Keratinocyte (primary cell): ENCODE measurements around the gene COX8A. TPM values are rescaled to one million over a fixed set of nuclear protein-coding genes. Genes with fewer than 3 reads are reported as not detected.

Experiments
- DNase-seq: peaks from one replicate; pipeline ENCODE4 v3.0.0-alpha.2; 2011; ENCODE audit warnings: low read depth, missing footprints, low spot score
- FAIRE-seq: peaks from 2 replicates; lab custom pipeline; 2011; peaks lifted over from hg19 to GRCh38; lab: Jason Lieb, UNC
- H2AFZ ChIP-seq: 2 replicates; pipeline ENCODE4 v1.6.0; 2012; ENCODE audit warnings: low read length, control low read depth, inconsistent platforms; ENCODE audit not compliant: control insufficient read depth
- H3K27ac ChIP-seq: 2 replicates; pipeline ENCODE4 v1.5.1; 2011; ENCODE audit warnings: low read length; ENCODE audit not compliant: control insufficient read depth, insufficient read depth
- H3K27me3 ChIP-seq: 3 replicates; pipeline ENCODE4 v1.6.0; 2011; ENCODE audit warnings: low read length; ENCODE audit not compliant: control insufficient read depth, insufficient read depth; ENCODE audit errors: extremely low read depth
- H3K36me3 ChIP-seq, 2 experiments: 2 replicates in 1 of 2; 3 replicates in 1 of 2; pipeline ENCODE4 v1.5.1; 2011; ENCODE audit warnings: low read length in 2 of 2, mild to moderate bottlenecking in 1 of 2; ENCODE audit not compliant: control insufficient read depth in 2 of 2, insufficient read depth in 2 of 2; ENCODE audit errors: extremely low read depth in 1 of 2
- H3K4me1 ChIP-seq: 3 replicates; pipeline ENCODE4 v1.5.1; 2011; ENCODE audit warnings: low read length; ENCODE audit not compliant: control insufficient read depth, insufficient read depth; ENCODE audit errors: extremely low read depth
- H3K4me2 ChIP-seq: 3 replicates; pipeline ENCODE4 v1.6.0; 2011; ENCODE audit warnings: low read depth, low read length; ENCODE audit not compliant: control insufficient read depth, insufficient read depth; ENCODE audit errors: extremely low read depth
- H3K4me3 ChIP-seq, 3 experiments: fragments of 200-600 bp in 1 of 3; sonication (generic) in 1 of 3; 2 replicates in 2 of 3; 3 replicates in 1 of 3; pipeline ENCODE4 v1.5.1; 2011 to 2016; ENCODE audit warnings: low read length in 3 of 3, mild to moderate bottlenecking in 3 of 3, control low read depth in 2 of 3, inconsistent platforms in 1 of 3, low read depth in 1 of 3, mixed read lengths in 1 of 3, mixed run types in 1 of 3, moderate library complexity in 1 of 3; ENCODE audit not compliant: control insufficient read depth in 2 of 3, insufficient read depth in 2 of 3; ENCODE audit errors: extremely low read depth in 1 of 3
- H3K79me2 ChIP-seq: 2 replicates; pipeline ENCODE4 v1.6.0; 2012; ENCODE audit warnings: low read length; ENCODE audit not compliant: control insufficient read depth, insufficient read depth
- H3K9ac ChIP-seq: 3 replicates; pipeline ENCODE4 v1.6.0; 2011; ENCODE audit warnings: low read length; ENCODE audit not compliant: control insufficient read depth, insufficient read depth; ENCODE audit errors: extremely low read depth
- H3K9me1 ChIP-seq: 3 replicates; pipeline ENCODE4 v1.6.0; 2011; ENCODE audit warnings: low read length; ENCODE audit not compliant: control insufficient read depth, insufficient read depth; ENCODE audit errors: extremely low read depth
- H3K9me3 ChIP-seq: 2 replicates; pipeline ENCODE4 v1.5.1; 2012; ENCODE audit warnings: low read depth, low read length; ENCODE audit not compliant: control insufficient read depth
- H4K20me1 ChIP-seq: 3 replicates; pipeline ENCODE4 v1.6.0; 2011; ENCODE audit warnings: low read length; ENCODE audit not compliant: control insufficient read depth, insufficient read depth; ENCODE audit errors: extremely low read depth
- CTCF ChIP-seq, 3 experiments: IDR thresholded peaks in 1 of 3; conservative IDR thresholded peaks in 1 of 3; optimal IDR thresholded peaks in 1 of 3; 2 replicates in 2 of 3; 3 replicates in 1 of 3; pipeline versions ENCODE3 to v1.5.1; 2011; ENCODE audit warnings: low read length in 3 of 3, mild to moderate bottlenecking in 3 of 3, moderate library complexity in 2 of 3, control low read depth in 1 of 3, inconsistent platforms in 1 of 3; ENCODE audit not compliant: insufficient read depth in 2 of 3; ENCODE audit errors: extremely low read depth in 1 of 3
- EZH2 ChIP-seq: IDR thresholded peaks from one replicate; pipeline ENCODE4 v1.6.1; 2012; ENCODE audit warnings: inconsistent platforms, mild to moderate bottlenecking, low read length, moderate library complexity
- dilution Hi-C: fragments of 300-500 bp; cut with MboI; formaldehyde crosslinking; loops from one replicate; pipeline ENCODE4 v1.7.0; 2020; ENCODE audit warnings: low sequenced_read_pairs; ENCODE audit not compliant: extremely low pct_ligation_motif_present
- polyA plus RNA-seq, 5 experiments: library from polyadenylated mRNA; depleted of rRNA in 3 of 5; stranded (reverse) in 3 of 5; stranded (forward) in 1 of 5; unstranded in 1 of 5; fragments of >200 nt; gene quantifications; 1 replicate in 1 of 5; 2 replicates in 3 of 5; 3 replicates in 1 of 5; pipeline versions ENCODE4 v1.2.1 to v1.2.3, GENCODE V29; 2011 to 2012; ENCODE audit warnings: missing spikeins in 2 of 5, low read depth in 1 of 5, low replicate concordance in 1 of 5
- small RNA-seq, 3 experiments: library from RNA; depleted of rRNA; stranded (forward); fragments of <200 nt; gene quantifications; one replicate each; pipeline ENCODE3, GENCODE V24; 2012; ENCODE audit warnings: low read depth in 3 of 3, low replicate concordance in 1 of 3; ENCODE audit not compliant: insufficient read length in 3 of 3

Gene COX8A
- polyA plus RNA-seq, 1 donor (not counting 4 experiments of a cell fraction or from before 2014, with no cell fraction given) = 159 TPM

GRCh38 chr11:64023712-64024710 lies 49.6 kb downstream of the COX8A start:
- Histone ChIP-seq H3K9ac (no peak overlapping the region), H3K4me3 (no peak overlapping the region), H3K36me3 (no peaks in the 10 kb centered on the region), H3K9me1 (no peaks in the 10 kb centered on the region), H3K27me3 (peaks cover 30% of the 10 kb centered on the region), H3K4me1 (peaks cover 4% of the 10 kb centered on the region), H4K20me1 (peaks cover 2% of the 10 kb centered on the region), H2AFZ (no peak overlapping the region), H3K27ac (no peak overlapping the region), H3K9me3 (no peaks in the 10 kb centered on the region), H3K79me2 (no peaks in the 10 kb centered on the region), H3K4me2 (no peak overlapping the region)
- dilution Hi-C loops = no loop called here
- TF ChIP-seq EZH2 (no peak), CTCF (optimal IDR thresholded peaks at IDR 0.05 in 1 of 3, IDR thresholded peaks at IDR 0.05 in 1 of 3, conservative IDR thresholded peaks at IDR 0.05 in 1 of 3; ENCODE audit: extremely low read depth in 1 of 3, insufficient read depth in 2 of 3, low read length in 3 of 3) (no peak)
- DNase-seq (no peak), FAIRE-seq (no peak)

GRCh38 chr11:64025205-64025604 lies 50.8 kb downstream of the COX8A start:
- FAIRE-seq (no peak), DNase-seq (no peak)
- H3K4me3 ChIP-seq = no peak overlapping the region
- H3K9me1 ChIP-seq = no peaks in the 10 kb centered on the region
- peaks cover 3% of the 10 kb centered on the region for H4K20me1 ChIP-seq
- H3K79me2 ChIP-seq = no peaks in the 10 kb centered on the region
- H3K4me2 ChIP-seq = no peak overlapping the region
- H3K27ac ChIP-seq = no peak overlapping the region
- no peaks in the 10 kb centered on the region for H3K36me3 ChIP-seq
- H2AFZ ChIP-seq = no peak overlapping the region
- no peaks in the 10 kb centered on the region for H3K9me3 ChIP-seq
- peaks cover 4% of the 10 kb centered on the region for H3K4me1 ChIP-seq
- dilution Hi-C loops = no loop called here
- H3K9ac ChIP-seq = no peak overlapping the region
- peaks cover 23% of the 10 kb centered on the region for H3K27me3 ChIP-seq
- TF ChIP-seq CTCF (optimal IDR thresholded peaks at IDR 0.05 in 1 of 3, IDR thresholded peaks at IDR 0.05 in 1 of 3, conservative IDR thresholded peaks at IDR 0.05 in 1 of 3; ENCODE audit: extremely low read depth in 1 of 3, insufficient read depth in 2 of 3, low read length in 3 of 3) (no peak), EZH2 (no peak)

Small RNA genes lying within 50 kb of the gene (small RNA-seq; reads per million reads assigned to genes)
- 0 reads per million in 3 experiments for gene RNU6-45P

Other genes with a start within 250 kb of the COX8A start
- 2.9 to 4.6 TPM (median 3.3 TPM) in 3 replicates for gene ZFTA, start 205.8 kb upstream of the COX8A start, polyA plus RNA-seq
- gene SPINDOC, start 161.2 kb upstream of the COX8A start, polyA plus RNA-seq = 7.8 to 9.8 TPM (median 8.1 TPM) in 3 replicates
- 18.6 to 35.2 TPM (median 20.8 TPM) in 3 replicates for gene MARK2, start 135.5 kb upstream of the COX8A start, polyA plus RNA-seq
- gene RCOR2, start 57.5 kb upstream of the COX8A start, polyA plus RNA-seq = 0.35 to 0.62 TPM (median 0.46 TPM) in 3 replicates
- 8.9 to 23.2 TPM (median 13.5 TPM) in 3 replicates for gene NAA40, start 35.6 kb upstream of the COX8A start, polyA plus RNA-seq
- 106 to 201 TPM (median 143 TPM) in 3 replicates for gene OTUB1, start 11.8 kb downstream of the COX8A start, polyA plus RNA-seq
- gene FLRT1, start 61.3 kb downstream of the COX8A start, polyA plus RNA-seq = not detected in 3 replicates
- 2.7 to 6.7 TPM (median 4.6 TPM) in 3 replicates for gene MACROD1, start 191.5 kb downstream of the COX8A start, polyA plus RNA-seq
- 157 to 215 TPM (median 206 TPM) in 3 replicates for gene STIP1, start 211.6 kb downstream of the COX8A start, polyA plus RNA-seq
- 0.26 to 1.9 TPM (median 0.98 TPM) in 3 replicates for gene FERMT3, start 232.1 kb downstream of the COX8A start, polyA plus RNA-seq